Endothelial cell of umbilical vein (primary cell): ENCODE results near the gene DMRTB1. TPM values are rescaled to one million over a fixed set of nuclear protein-coding genes. Genes with fewer than 3 reads are reported as not detected.

Experiments
- BruUV-seq: library from RNA; stranded (reverse); fragments of 400-500 nt; replicated peaks from 2 replicates; lab custom pipeline; 2021; lab: Mats Ljungman, UMichigan
- CTCF ChIA-PET: fragments of 300-600, 350-600 bp; sonication (Branson Sonifier 250); formaldehyde crosslinking; loops from one replicate; lab custom pipeline; 2021; ENCODE audit warnings: antibody characterized with exemption, inconsistent platforms; lab: Charles Lee
- POLR2A ChIA-PET: fragments of 300-600, 350-600 bp; sonication (Branson Sonifier 250); formaldehyde crosslinking; loops from one replicate; lab custom pipeline; 2021; ENCODE audit warnings: antibody characterized with exemption, inconsistent platforms; lab: Charles Lee
- DNase-seq: peaks from one replicate; pipeline ENCODE4 v3.0.0-alpha.2; 2011; ENCODE audit warnings: low read depth, low spot score
- FAIRE-seq: peaks from 2 replicates; lab custom pipeline; 2011; peaks lifted over from hg19 to GRCh38; lab: Jason Lieb, UNC
- H2AFZ ChIP-seq: 2 replicates; pipeline ENCODE4 v1.6.0; 2012; ENCODE audit warnings: low read depth, low read length, control low read depth, inconsistent platforms
- H3K27ac ChIP-seq: 2 replicates; pipeline ENCODE4 v1.5.1; 2011; ENCODE audit warnings: low read depth, mild to moderate bottlenecking, control low read depth, low read length, moderate library complexity; ENCODE audit not compliant: insufficient read depth
- H3K27me3 ChIP-seq, 2 experiments: 2 replicates each; pipeline versions ENCODE4 v1.6.0 to v1.6.1; 2011; ENCODE audit warnings: low read length in 2 of 2, mixed read lengths in 1 of 2; ENCODE audit not compliant: control insufficient read depth in 2 of 2, insufficient read depth in 2 of 2
- H3K36me3 ChIP-seq, 2 experiments: 2 replicates in 1 of 2; 3 replicates in 1 of 2; pipeline ENCODE4 v1.5.1; 2011; ENCODE audit warnings: low read length in 2 of 2, mild to moderate bottlenecking in 1 of 2, moderate library complexity in 1 of 2; ENCODE audit not compliant: control insufficient read depth in 2 of 2, insufficient read depth in 2 of 2; ENCODE audit errors: extremely low read depth in 1 of 2
- H3K4me1 ChIP-seq: 3 replicates; pipeline ENCODE4 v1.5.1; 2011; ENCODE audit warnings: mild to moderate bottlenecking, low read length; ENCODE audit not compliant: control insufficient read depth, insufficient read depth; ENCODE audit errors: extremely low read depth
- H3K4me2 ChIP-seq: 2 replicates; pipeline ENCODE4 v1.6.1; 2011; ENCODE audit warnings: low read length, control low read depth, mixed read lengths; ENCODE audit not compliant: insufficient read depth
- H3K4me3 ChIP-seq, 3 experiments: fragments of 200-600 bp in 1 of 3; sonication (generic), shearing (Covaris generic) in 1 of 3; replicated peaks in 1 of 3; 2 replicates each; pipeline ENCODE4 v1.5.1; 2011 to 2016; ENCODE audit warnings: control low read depth in 3 of 3, low read length in 3 of 3, mild to moderate bottlenecking in 2 of 3, inconsistent platforms in 1 of 3, low read depth in 1 of 3, moderate library complexity in 1 of 3; ENCODE audit not compliant: insufficient read depth in 1 of 3
- H3K79me2 ChIP-seq: 2 replicates; pipeline ENCODE4 v1.6.0; 2012; ENCODE audit warnings: low read length, inconsistent platforms; ENCODE audit not compliant: control insufficient read depth, insufficient read depth
- H3K9ac ChIP-seq: replicated peaks from 2 replicates; pipeline ENCODE3; 2011; ENCODE audit warnings: low read length, control low read depth; ENCODE audit not compliant: insufficient read depth; ENCODE audit errors: extremely low read depth
- H3K9me1 ChIP-seq: replicated peaks from 3 replicates; pipeline ENCODE4 v1.6.0; 2011; ENCODE audit warnings: mild to moderate bottlenecking, low read length; ENCODE audit not compliant: control insufficient read depth, insufficient read depth; ENCODE audit errors: extremely low read depth
- H3K9me3 ChIP-seq: replicated peaks from 2 replicates; pipeline ENCODE4 v1.5.1; 2012; ENCODE audit warnings: low read length, inconsistent platforms; ENCODE audit not compliant: control insufficient read depth, insufficient read depth
- H4K20me1 ChIP-seq: replicated peaks from 2 replicates; pipeline ENCODE3; 2011; ENCODE audit warnings: mild to moderate bottlenecking, low read length; ENCODE audit not compliant: control insufficient read depth, insufficient read depth; ENCODE audit errors: extremely low read depth
- EZH2 ChIP-seq: IDR thresholded peaks from 2 replicates; pipeline ENCODE4 v1.6.1; 2012; ENCODE audit warnings: borderline replicate concordance, low read depth, mild to moderate bottlenecking, moderate library complexity, low read length, inconsistent platforms; ENCODE audit not compliant: severe bottlenecking
- FOS ChIP-seq: IDR thresholded peaks from 2 replicates; pipeline ENCODE4 v1.6.1; 2011; ENCODE audit warnings: mild to moderate bottlenecking, low read length, moderate library complexity, borderline replicate concordance; ENCODE audit not compliant: insufficient read depth
- GATA2 ChIP-seq: IDR thresholded peaks from 2 replicates; pipeline ENCODE4 v1.7.0; 2011; ENCODE audit warnings: low read depth, mild to moderate bottlenecking, moderate library complexity, mixed read lengths, low read length; ENCODE audit not compliant: insufficient read length, insufficient read depth
- JUN ChIP-seq: IDR thresholded peaks from 2 replicates; pipeline ENCODE4 v1.6.1; 2011; ENCODE audit warnings: borderline replicate concordance, low read depth; ENCODE audit not compliant: insufficient read length, insufficient read depth
- MYC ChIP-seq: IDR thresholded peaks from one replicate; pipeline ENCODE4 v1.6.1; 2011; ENCODE audit warnings: mild to moderate bottlenecking, low read depth, low read length
- POLR2A ChIP-seq: IDR thresholded peaks from 2 replicates; pipeline ENCODE4 v1.6.1; 2012; ENCODE audit warnings: low read depth, mild to moderate bottlenecking, control low read depth, low read length
- POLR2AphosphoS5 ChIP-seq: IDR thresholded peaks from 2 replicates; pipeline ENCODE4 v1.6.1; 2012; ENCODE audit warnings: low read depth, mild to moderate bottlenecking, control low read depth, low read length, moderate library complexity; ENCODE audit not compliant: insufficient read depth
- dilution Hi-C: fragments of 300-500 bp; cut with MboI; formaldehyde crosslinking; loops from one replicate; pipeline ENCODE4 v1.15.0; 2019; ENCODE audit warnings: low sequenced_read_pairs; ENCODE audit not compliant: extremely low pct_ligation_motif_present
- intact Hi-C: fragments of 100-400 bp; cut with micrococcal nuclease; formaldehyde crosslinking; loops from one replicate; pipeline ENCODE4 v1.10.0; 2022
- polyA plus RNA-seq, 4 experiments: library from polyadenylated mRNA; depleted of rRNA in 3 of 4; stranded (reverse) in 3 of 4; unstranded in 1 of 4; fragments of >200 nt; gene quantifications; 2 replicates each; pipeline versions ENCODE4 v1.2.1 to v1.2.3, GENCODE V29; 2011 to 2012; ENCODE audit warnings: missing spikeins in 1 of 4
- total RNA-seq: library from RNA; stranded (reverse); gene quantifications from 2 replicates; pipeline ENCODE4 v1.2.3, GENCODE V29; 2021
- TF ChIP-seq, protein P1 (sequence below), 2 donors: IDR thresholded peaks; 1 replicate in 1 of 2; 2 replicates in 1 of 2; pipeline ENCODE4 v1.5.1; 2011; ENCODE audit warnings: low read length in 2 of 2, mild to moderate bottlenecking in 2 of 2, moderate library complexity in 2 of 2, control low read depth in 1 of 2, inconsistent platforms in 1 of 2, low read depth in 1 of 2; ENCODE audit not compliant: insufficient read depth in 1 of 2; ENCODE audit errors: extremely low read depth in 1 of 2
- TF ChIP-seq, protein P2 (sequence below): IDR thresholded peaks from 2 replicates; pipeline ENCODE4 v1.6.1; 2011; ENCODE audit not compliant: insufficient read depth, insufficient read length

DMRTB1 gene
- total and polyA plus RNA-seq, 2 donors (not counting 3 experiments of a cell fraction or from before 2014, with no cell fraction given), result not detected

DNA sequence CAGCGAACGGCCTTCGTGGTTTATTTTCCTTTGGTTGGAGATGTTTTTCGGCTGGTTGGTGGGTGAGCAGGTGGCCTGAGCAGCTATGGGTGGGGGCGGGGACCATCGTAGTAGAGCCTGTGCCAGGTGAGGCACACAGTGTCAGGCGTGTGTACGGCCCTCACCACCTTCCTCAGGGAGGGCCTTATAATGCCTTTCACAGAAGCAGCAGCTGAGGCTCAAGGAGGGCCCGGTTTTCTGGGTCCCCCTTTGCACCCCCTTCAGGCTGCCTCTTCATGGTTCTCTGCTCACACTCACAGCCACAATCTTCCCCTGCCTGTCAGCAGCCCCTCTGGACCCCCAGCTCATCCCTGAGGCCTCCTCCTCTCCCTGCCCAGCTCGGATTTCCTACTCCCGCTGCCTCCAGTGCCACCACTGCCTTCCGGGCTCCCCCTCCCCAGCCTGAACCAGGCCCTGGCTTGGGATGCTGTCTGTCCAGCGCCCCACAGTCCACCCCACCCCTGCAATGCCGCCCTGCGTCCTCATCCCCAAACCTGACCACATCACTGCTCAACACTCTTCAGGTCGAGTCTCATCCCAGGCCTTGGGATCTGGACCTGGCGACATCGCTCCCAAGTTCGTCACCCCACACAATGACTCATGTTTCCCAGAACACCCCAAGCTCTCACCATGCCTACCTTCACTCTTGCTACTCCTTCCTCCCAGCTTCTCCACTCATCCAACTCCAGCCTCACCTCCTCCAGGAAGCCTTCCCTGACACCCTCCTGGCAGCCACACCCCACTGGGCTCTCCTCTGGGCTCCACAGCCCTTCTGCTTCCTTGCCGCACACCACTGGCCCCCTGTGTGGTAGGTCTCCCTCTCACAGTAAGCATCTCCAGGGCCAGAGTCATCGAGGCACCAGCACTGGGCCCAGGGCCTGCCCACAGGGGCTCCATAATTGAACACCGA, 53.9 kb downstream of the DMRTB1 start:
- H3K36me3 ChIP-seq, result no peaks in the 10 kb centered on the region
- dilution Hi-C loops, result no loop called here
- H3K4me2 ChIP-seq, result no peak overlapping the region
- H3K27me3 ChIP-seq, result no peaks in the 10 kb centered on the region
- intact Hi-C loops, result no loop called here
- no peak for FAIRE-seq
- no TSS peak for BruUV-seq
- TF ChIP-seq EZH2 (no peak), MYC (no peak), POLR2AphosphoS5 (no peak)
- no peaks in the 10 kb centered on the region for H3K4me1 ChIP-seq
- ChIA-PET POLR2A (no interaction called here), CTCF (no interaction called here)
- DNase-seq, result no peak
- no peaks in the 10 kb centered on the region for H3K9me3 ChIP-seq
- H2AFZ ChIP-seq, result no peak overlapping the region
- no peak overlapping the region for H3K4me3 ChIP-seq
- no peaks in the 10 kb centered on the region for H3K79me2 ChIP-seq
- no peaks in the 10 kb centered on the region for H4K20me1 ChIP-seq
- no peak overlapping the region for H3K27ac ChIP-seq
- no peaks in the 10 kb centered on the region for H3K9me1 ChIP-seq
- H3K9ac ChIP-seq, result no peak overlapping the region

DNA sequence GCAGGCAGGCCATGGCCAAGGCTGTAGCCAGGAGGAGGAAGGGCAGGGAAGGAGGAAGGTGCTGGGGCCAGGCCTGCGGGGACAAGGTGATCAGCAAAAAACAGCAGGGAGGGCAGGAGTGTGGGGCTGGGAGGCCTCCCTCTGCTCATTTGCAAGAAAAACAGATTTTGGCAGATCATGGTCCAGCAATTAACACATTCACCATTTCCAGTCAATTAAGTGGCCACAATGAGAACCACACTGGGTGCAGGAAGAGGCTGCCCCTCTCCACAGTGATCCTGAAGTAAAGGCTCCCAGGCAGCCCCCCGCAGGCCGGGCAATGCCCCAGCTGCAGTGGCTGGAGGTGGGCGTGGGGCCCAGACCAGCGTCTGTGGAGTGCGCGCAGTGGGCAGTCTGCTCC, 54.6 kb downstream of the DMRTB1 start:
- intact Hi-C loops (no loop called here), dilution Hi-C loops (no loop called here)
- Histone ChIP-seq H3K4me3 (no peak overlapping the region), H3K27ac (no peak overlapping the region), H3K79me2 (no peaks in the 10 kb centered on the region), H3K9me1 (no peaks in the 10 kb centered on the region), H2AFZ (no peak overlapping the region), H3K9ac (no peak overlapping the region), H3K4me1 (no peaks in the 10 kb centered on the region), H3K27me3 (no peaks in the 10 kb centered on the region), H3K36me3 (no peaks in the 10 kb centered on the region), H3K4me2 (no peak overlapping the region), H3K9me3 (no peaks in the 10 kb centered on the region), H4K20me1 (no peaks in the 10 kb centered on the region)
- BruUV-seq, result no TSS peak
- no peak for TF ChIP-seq POLR2AphosphoS5
- no peak for TF ChIP-seq EZH2
- TF ChIP-seq MYC, result no peak
- TF ChIP-seq, protein P1, sequence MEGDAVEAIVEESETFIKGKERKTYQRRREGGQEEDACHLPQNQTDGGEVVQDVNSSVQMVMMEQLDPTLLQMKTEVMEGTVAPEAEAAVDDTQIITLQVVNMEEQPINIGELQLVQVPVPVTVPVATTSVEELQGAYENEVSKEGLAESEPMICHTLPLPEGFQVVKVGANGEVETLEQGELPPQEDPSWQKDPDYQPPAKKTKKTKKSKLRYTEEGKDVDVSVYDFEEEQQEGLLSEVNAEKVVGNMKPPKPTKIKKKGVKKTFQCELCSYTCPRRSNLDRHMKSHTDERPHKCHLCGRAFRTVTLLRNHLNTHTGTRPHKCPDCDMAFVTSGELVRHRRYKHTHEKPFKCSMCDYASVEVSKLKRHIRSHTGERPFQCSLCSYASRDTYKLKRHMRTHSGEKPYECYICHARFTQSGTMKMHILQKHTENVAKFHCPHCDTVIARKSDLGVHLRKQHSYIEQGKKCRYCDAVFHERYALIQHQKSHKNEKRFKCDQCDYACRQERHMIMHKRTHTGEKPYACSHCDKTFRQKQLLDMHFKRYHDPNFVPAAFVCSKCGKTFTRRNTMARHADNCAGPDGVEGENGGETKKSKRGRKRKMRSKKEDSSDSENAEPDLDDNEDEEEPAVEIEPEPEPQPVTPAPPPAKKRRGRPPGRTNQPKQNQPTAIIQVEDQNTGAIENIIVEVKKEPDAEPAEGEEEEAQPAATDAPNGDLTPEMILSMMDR (IDR thresholded peaks at IDR 0.05; ENCODE audit: extremely low read depth in 1 of 2, insufficient read depth in 1 of 2, low read depth in 1 of 2, low read length in 2 of 2), result no peak
- no peak for TF ChIP-seq POLR2A
- no peak for TF ChIP-seq FOS
- no peak for TF ChIP-seq GATA2
- TF ChIP-seq JUN, result no peak
- TF ChIP-seq, protein P2, sequence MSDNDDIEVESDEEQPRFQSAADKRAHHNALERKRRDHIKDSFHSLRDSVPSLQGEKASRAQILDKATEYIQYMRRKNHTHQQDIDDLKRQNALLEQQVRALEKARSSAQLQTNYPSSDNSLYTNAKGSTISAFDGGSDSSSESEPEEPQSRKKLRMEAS, result no peak
- DNase-seq, result no peak
- no peak for FAIRE-seq
- POLR2A ChIA-PET, result no interaction called here
- CTCF ChIA-PET, result no interaction called here
